Kidney (tissue), 14 donors: ENCODE measurements around the gene PPL. TPM values are rescaled to one million over a fixed set of nuclear protein-coding genes. Genes with fewer than 3 reads are reported as not detected.

Experiments
- DNase-seq, 5 donors: peaks; one replicate each; pipeline ENCODE4 v3.0.0-alpha.2; 2013 to 2020
- FAIRE-seq: peaks from 2 replicates; lab custom pipeline; 2012; peaks lifted over from hg19 to GRCh38; lab: Jason Lieb, UNC
- H3K27ac ChIP-seq, 2 donors: one replicate each; pipeline ENCODE4 v1.7.0; 2013; ENCODE audit warnings: low read depth in 2 of 2, low read length in 2 of 2, inconsistent platforms in 1 of 2
- H3K27me3 ChIP-seq: one replicate; pipeline ENCODE4 v1.7.1; 2013; ENCODE audit warnings: low read length, inconsistent platforms; ENCODE audit not compliant: control insufficient read depth, insufficient read depth
- H3K36me3 ChIP-seq, 3 donors: one replicate each; pipeline versions ENCODE4 v1.7.0 to v1.7.1; 2013; ENCODE audit warnings: low read length in 3 of 3, control low read depth in 1 of 3, inconsistent platforms in 1 of 3; ENCODE audit not compliant: insufficient read depth in 3 of 3, control insufficient read depth in 2 of 3
- H3K4me1 ChIP-seq, 3 donors: one replicate each; pipeline versions ENCODE4 v1.7.0 to v1.7.1; 2013; ENCODE audit warnings: low read length in 3 of 3, inconsistent platforms in 1 of 3, low read depth in 1 of 3; ENCODE audit not compliant: control insufficient read depth in 2 of 3, insufficient read depth in 2 of 3
- H3K4me3 ChIP-seq, 3 donors: one replicate each; pipeline versions ENCODE4 v1.7.0 to v1.8.1; 2013; ENCODE audit warnings: low read length in 3 of 3, control low read depth in 1 of 3, inconsistent platforms in 1 of 3
- H3K9ac ChIP-seq, 3 donors: one replicate each; pipeline versions ENCODE4 v1.7.0 to v1.7.1; 2013; ENCODE audit warnings: low read length in 3 of 3, control low read depth in 1 of 3, inconsistent platforms in 1 of 3
- H3K9me3 ChIP-seq, 3 donors: one replicate each; pipeline versions ENCODE4 v1.7.0 to v1.7.1; 2013; ENCODE audit warnings: low read length in 3 of 3, control low read depth in 1 of 3, inconsistent platforms in 1 of 3; ENCODE audit not compliant: control insufficient read depth in 2 of 3, insufficient read depth in 1 of 3
- CTCF ChIP-seq: IDR thresholded peaks from 3 replicates; pipeline ENCODE4 v1.5.1; 2012; ENCODE audit warnings: mild to moderate bottlenecking, moderate library complexity, borderline replicate concordance; ENCODE audit not compliant: insufficient read depth; ENCODE audit errors: extremely low read depth
- intact Hi-C: fragments of 100-400 bp; cut with DNase I; formaldehyde crosslinking; loops from one replicate; pipeline ENCODE4 v1.11.1; 2022
- polyA plus RNA-seq: library from polyadenylated mRNA; stranded (reverse); fragments of 350-450 nt; fragmentation: Illumina TruSeq; extraction: RNeasy Lipid Tissue Mini Kit (QIAGEN cat#74804); gene quantifications from one replicate; pipeline ENCODE4 v1.2.3, GENCODE V29; 2014; ENCODE audit warnings: low read depth, low replicate concordance; ENCODE audit not compliant: insufficient read depth
- total RNA-seq: library from RNA; stranded (reverse); fragmentation: NEBNext Ultra II Directional; extraction: Animal tissue kit (Norgen Biotek cat#: 25700); gene quantifications from one replicate; pipeline ENCODE4 v1.2.1, GENCODE V29; 2021
- donor health status: control.
- donor health status: control.
- donor health status: control.
- donor health status: control.
- donor health status: control.
- donor health status: DM: yes; HTN: yes; CAD: no.
- donor health status: Normal renal cell carcinoma (clear cell type).

PPL gene
- total and polyA plus RNA-seq, 2 donors from 2014 or later, result 7.7 to 78.4 TPM

- H3K27me3 ChIP-seq, result no peaks in the 10 kb centered on the region
- intact Hi-C loops, result no loop called here
- H3K9me3 ChIP-seq, result no peaks in the 10 kb centered on the region
- DNase-seq (peak in 4 of 5 donors; percentile 46 to 71 (median 61)), FAIRE-seq (no peak)
- no peak overlapping the region for H3K4me3 ChIP-seq
- TF ChIP-seq CTCF, result no peak
- no peak overlapping the region for H3K9ac ChIP-seq
- peaks cover 0 to 14% (median 2%) of the 10 kb centered on the region in 3 donors for H3K4me1 ChIP-seq
- H3K36me3 ChIP-seq, result peaks cover 19 to 68% (median 50%) of the 10 kb centered on the region in 3 donors
- H3K27ac ChIP-seq, result no peak overlapping the region
Measured at GRCh38 chr16:4882000-4882632, 54.8 kb downstream of the PPL start.

GRCh38 chr16:4880006-4880580, 56.9 kb downstream of the PPL start:
- peaks cover 0 to 15% (median 2%) of the 10 kb centered on the region in 3 donors for H3K4me1 ChIP-seq
- no peak for FAIRE-seq
- TF ChIP-seq CTCF, result no peak
- intact Hi-C loops, result no loop called here
- peaks cover 20 to 77% (median 50%) of the 10 kb centered on the region in 3 donors for H3K36me3 ChIP-seq
- no peak overlapping the region for H3K4me3 ChIP-seq
- no peaks in the 10 kb centered on the region for H3K9me3 ChIP-seq
- DNase-seq, result no peak
- no peak overlapping the region for H3K9ac ChIP-seq
- H3K27me3 ChIP-seq, result no peaks in the 10 kb centered on the region
- no peak overlapping the region for H3K27ac ChIP-seq

- no peaks in the 10 kb centered on the region for H3K9me3 ChIP-seq
- no peak for FAIRE-seq
Measured at GRCh38 chr16:4879049-4879448, 57.9 kb downstream of the PPL start.

More at GRCh38 chr16:4879049-4879448, 57.9 kb downstream of the PPL start:
- no peak for DNase-seq
- intact Hi-C loops, result no loop called here
- no peak for TF ChIP-seq CTCF
- H3K36me3 ChIP-seq, result peaks cover 17 to 79% (median 43%) of the 10 kb centered on the region in 3 donors
- no peak overlapping the region for H3K9ac ChIP-seq
- no peak overlapping the region for H3K4me3 ChIP-seq
- peaks cover 0 to 17% (median 2%) of the 10 kb centered on the region in 3 donors for H3K4me1 ChIP-seq
- H3K27me3 ChIP-seq, result no peaks in the 10 kb centered on the region
- H3K27ac ChIP-seq, result no peak overlapping the region
